Mesothelial cell of epicardium (in vitro differentiated cells): ENCODE data around the gene ZNF213. TPM values are rescaled to one million over a fixed set of nuclear protein-coding genes. Genes with fewer than 3 reads are reported as not detected.

Source experiments
- DNase-seq, 2 experiments: peaks; one replicate each; pipeline ENCODE4 v3.0.0; 2021; ENCODE audit warnings: low spot score in 2 of 2; ENCODE audit not compliant: unreplicated experiment in 2 of 2
- H3K27ac Mint-ChIP-seq: 2 replicates; pipeline ENCODE4 v1.8.0; 2021; ENCODE audit warnings: mixed read lengths
- H3K27me3 Mint-ChIP-seq: 2 replicates; pipeline ENCODE4 v1.8.0; 2021; ENCODE audit warnings: low read depth, mixed read lengths
- H3K36me3 Mint-ChIP-seq: 2 replicates; pipeline ENCODE4 v1.8.0; 2021; ENCODE audit warnings: mixed read lengths
- H3K4me1 Mint-ChIP-seq: 2 replicates; pipeline ENCODE4 v1.8.0; 2021; ENCODE audit warnings: mixed read lengths
- H3K4me3 Mint-ChIP-seq: 2 replicates; pipeline ENCODE4 v1.8.0; 2021; ENCODE audit warnings: mild to moderate bottlenecking, moderate library complexity, mixed read lengths
- H3K9me3 Mint-ChIP-seq: 2 replicates; pipeline ENCODE4 v1.8.0; 2021; ENCODE audit warnings: mixed read lengths
- total RNA-seq: library from RNA; stranded (reverse); gene quantifications from 3 replicates; pipeline ENCODE4 v1.2.1, GENCODE V29; 2021
- TF ChIP-seq, protein P1 (sequence below): fragments of 200-600 bp; sonication (generic); IDR thresholded peaks from one replicate; pipeline ENCODE4 v1.5.0; 2021; ENCODE audit warnings: antibody characterized with exemption; ENCODE audit not compliant: unreplicated experiment

The ZNF213 gene
- total RNA-seq, 1 donor from 2014 or later: 13.4 TPM

DNA sequence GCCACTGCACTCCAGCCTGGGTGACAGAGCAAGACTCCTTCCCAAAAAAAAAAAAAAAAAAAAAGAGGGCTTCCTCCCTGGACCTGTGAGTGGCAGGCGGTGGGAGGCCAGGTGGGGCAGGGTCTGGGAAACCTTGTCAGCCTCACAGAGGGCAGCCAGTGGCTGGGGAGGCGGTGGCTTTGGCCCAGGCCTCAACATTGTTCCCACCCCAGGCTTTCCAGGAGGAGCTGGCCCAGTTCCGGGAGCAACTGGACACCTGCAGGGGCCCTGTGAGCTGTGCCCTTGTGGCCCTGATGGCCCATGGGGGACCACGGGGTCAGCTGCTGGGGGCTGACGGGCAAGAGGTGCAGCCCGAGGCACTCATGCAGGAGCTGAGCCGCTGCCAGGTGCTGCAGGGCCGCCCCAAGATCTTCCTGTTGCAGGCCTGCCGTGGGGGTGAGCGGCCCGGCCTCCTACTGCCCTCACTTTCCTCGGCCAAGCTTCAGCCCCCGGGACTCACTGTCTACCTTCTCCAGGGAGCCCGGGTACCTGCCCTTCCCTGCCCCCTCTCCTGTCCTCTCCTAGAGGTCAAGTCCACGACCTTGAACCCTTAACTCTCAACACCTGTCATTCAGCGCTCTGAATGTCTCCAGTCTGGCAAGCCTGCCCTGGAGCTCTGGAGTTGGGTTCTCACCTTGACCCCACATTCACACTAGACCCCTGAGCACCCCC lies 12.4 kb downstream of the ZNF213 start:
- Mint-ChIP-seq H3K9me3 (no peaks in the 10 kb centered on the region), H3K4me3 (no peak overlapping the region), H3K36me3 (peaks cover 6% of the 10 kb centered on the region), H3K4me1 (peaks cover 15% of the 10 kb centered on the region), H3K27ac (no peak overlapping the region), H3K27me3 (peaks cover 16% of the 10 kb centered on the region)
- no peak for DNase-seq
- TF ChIP-seq, protein P1, sequence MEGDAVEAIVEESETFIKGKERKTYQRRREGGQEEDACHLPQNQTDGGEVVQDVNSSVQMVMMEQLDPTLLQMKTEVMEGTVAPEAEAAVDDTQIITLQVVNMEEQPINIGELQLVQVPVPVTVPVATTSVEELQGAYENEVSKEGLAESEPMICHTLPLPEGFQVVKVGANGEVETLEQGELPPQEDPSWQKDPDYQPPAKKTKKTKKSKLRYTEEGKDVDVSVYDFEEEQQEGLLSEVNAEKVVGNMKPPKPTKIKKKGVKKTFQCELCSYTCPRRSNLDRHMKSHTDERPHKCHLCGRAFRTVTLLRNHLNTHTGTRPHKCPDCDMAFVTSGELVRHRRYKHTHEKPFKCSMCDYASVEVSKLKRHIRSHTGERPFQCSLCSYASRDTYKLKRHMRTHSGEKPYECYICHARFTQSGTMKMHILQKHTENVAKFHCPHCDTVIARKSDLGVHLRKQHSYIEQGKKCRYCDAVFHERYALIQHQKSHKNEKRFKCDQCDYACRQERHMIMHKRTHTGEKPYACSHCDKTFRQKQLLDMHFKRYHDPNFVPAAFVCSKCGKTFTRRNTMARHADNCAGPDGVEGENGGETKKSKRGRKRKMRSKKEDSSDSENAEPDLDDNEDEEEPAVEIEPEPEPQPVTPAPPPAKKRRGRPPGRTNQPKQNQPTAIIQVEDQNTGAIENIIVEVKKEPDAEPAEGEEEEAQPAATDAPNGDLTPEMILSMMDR: no peak

DNA sequence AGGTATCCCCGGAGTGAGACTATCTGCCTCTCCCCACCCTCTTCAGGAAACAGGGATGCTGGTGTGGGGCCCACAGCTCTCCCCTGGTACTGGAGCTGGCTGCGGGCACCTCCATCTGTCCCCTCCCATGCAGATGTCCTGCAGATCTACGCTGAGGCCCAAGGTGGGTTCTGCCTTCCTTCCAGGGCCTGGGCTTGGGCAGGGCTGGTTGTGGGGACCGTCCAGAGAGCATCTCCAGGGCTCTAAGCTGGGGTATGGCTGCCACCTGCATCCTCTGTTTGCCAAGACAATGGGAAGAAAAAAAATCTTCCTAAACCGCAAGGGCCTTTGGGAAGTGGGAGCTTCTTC lies 12.9 kb downstream of the ZNF213 start:
- TF ChIP-seq, protein P1: no peak
- no peaks in the 10 kb centered on the region for H3K9me3 Mint-ChIP-seq
- H3K4me3 Mint-ChIP-seq: no peak overlapping the region
- peaks cover 20% of the 10 kb centered on the region for H3K4me1 Mint-ChIP-seq
- H3K36me3 Mint-ChIP-seq: peaks cover under 1% of the 10 kb centered on the region
- H3K27me3 Mint-ChIP-seq: peaks cover 21% of the 10 kb centered on the region
- no peak overlapping the region for H3K27ac Mint-ChIP-seq
- DNase-seq: no peak

DNA sequence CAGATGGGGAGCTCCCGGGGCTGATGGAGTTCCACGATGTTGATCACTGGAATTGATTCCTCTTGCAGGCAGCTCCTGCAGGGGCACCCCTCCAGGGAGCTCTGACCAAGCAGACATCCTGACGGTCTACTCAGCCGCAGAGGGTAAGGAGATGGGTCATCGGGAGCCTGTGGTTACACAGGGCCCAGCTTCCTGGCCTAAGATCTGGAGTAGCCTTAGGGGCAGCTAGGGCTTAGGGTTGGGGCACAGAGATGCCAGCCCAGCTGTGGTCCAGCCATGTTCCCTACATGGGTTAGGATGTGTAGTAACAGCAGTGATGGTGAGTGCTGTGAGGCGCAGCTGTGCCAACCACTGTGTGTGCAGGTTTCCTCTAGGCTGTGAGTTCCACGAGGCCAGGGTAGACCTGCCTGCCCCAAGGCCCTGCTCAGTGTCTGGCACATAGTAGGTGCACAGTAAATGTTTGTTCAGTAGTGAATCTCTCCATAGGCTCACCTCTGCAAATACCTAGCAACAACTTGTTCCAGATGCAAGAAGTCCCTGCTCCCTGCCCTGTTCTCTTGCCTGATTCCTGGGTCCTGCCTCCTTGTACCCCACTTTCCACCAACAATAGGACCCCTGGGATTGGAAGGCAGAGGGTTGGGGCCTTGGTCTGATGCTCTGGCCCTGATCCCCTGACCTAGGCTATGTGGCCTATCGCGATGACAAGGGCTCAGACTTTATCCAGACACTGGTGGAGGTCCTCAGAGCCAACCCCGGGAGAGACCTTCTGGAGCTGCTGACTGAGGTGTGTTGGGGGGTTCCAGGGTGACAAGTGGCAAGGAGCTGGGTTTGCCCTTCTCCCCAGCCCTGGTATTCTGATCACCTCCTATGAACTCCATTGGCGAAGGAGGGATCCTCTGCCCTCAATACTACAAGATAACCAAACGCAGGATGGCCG lies 13.7 kb downstream of the ZNF213 start:
- H3K27me3 Mint-ChIP-seq: peaks cover 23% of the 10 kb centered on the region
- H3K9me3 Mint-ChIP-seq: no peaks in the 10 kb centered on the region
- no peak for DNase-seq
- TF ChIP-seq, protein P1: no peak
- H3K27ac Mint-ChIP-seq: peak overlapping the region; percentile 30
- no peaks in the 10 kb centered on the region for H3K36me3 Mint-ChIP-seq
- H3K4me3 Mint-ChIP-seq: peak overlapping the region; percentile 85
- peaks cover 21% of the 10 kb centered on the region for H3K4me1 Mint-ChIP-seq

DNA sequence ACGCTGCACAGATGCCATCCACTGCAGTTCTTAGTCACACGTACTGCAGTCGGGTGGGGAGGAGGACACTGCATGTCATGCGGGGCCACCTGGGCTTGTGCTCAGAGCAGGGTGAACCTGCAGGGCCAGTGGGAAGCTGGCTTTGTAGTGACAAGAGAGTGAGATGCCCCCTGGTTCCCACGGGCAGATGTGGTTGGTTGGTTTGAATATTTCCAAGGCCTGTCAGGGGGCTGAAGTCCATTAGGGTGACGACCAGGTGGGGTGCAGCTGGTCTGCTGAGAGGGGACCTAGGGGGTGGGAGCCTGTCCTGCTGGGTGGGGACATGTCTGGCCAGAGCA lies 14.3 kb downstream of the ZNF213 start:
- H3K4me1 Mint-ChIP-seq: peaks cover 21% of the 10 kb centered on the region
- H3K36me3 Mint-ChIP-seq: no peaks in the 10 kb centered on the region
- H3K4me3 Mint-ChIP-seq: peak overlapping the region; percentile 85
- H3K27ac Mint-ChIP-seq: peak overlapping the region; percentile 30
- no peak for DNase-seq
- peaks cover 23% of the 10 kb centered on the region for H3K27me3 Mint-ChIP-seq
- TF ChIP-seq, protein P1: no peak
- H3K9me3 Mint-ChIP-seq: no peaks in the 10 kb centered on the region

DNA sequence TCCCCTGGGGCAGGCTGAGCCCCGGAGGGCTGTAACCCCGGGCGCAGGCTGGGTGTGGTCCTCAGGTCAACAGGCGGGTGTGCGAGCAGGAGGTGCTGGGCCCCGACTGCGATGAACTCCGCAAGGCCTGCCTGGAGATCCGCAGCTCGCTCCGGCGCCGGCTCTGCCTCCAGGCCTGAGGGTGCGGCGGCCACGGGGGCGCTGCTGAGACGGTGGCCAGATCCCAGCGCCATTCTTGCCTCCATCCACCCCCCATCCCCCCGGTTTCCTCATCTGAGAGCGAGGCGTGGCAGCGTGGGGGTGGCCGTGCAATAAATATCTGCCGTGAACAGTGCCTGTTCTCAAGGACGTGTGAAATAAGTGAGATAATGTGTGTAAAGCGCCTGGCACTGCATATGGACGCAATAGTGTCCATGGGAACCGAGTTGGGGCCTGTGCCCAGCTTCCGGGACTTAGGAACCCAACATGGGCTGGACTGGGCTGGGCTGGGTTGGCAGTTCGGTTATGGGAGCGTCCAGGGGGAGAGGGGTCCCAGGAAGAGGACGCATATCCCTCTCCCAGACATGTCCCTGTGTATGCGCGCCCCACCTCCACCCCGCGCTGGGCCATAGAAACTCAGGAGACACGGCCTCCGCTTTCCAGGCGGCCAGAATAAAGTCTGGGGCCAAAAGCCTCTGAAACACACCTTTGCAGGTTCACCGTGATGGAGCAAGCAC lies 15.0 kb downstream of the ZNF213 start:
- TF ChIP-seq, protein P1: no peak
- no peaks in the 10 kb centered on the region for H3K9me3 Mint-ChIP-seq
- H3K27me3 Mint-ChIP-seq: peaks cover 23% of the 10 kb centered on the region
- H3K36me3 Mint-ChIP-seq: no peaks in the 10 kb centered on the region
- peak; percentile 63 to 77 for DNase-seq
- peak overlapping the region; percentile 85 for H3K4me3 Mint-ChIP-seq
- H3K27ac Mint-ChIP-seq: peak overlapping the region; percentile 91
- H3K4me1 Mint-ChIP-seq: peaks cover 21% of the 10 kb centered on the region
